HG03045 (cell line): ENCODE measurements around the gene ABCF1.
"Not testable (repeated sequence)": the region's sequence is repeated elsewhere in the genome, so short reads cannot be mapped to it uniquely, and the experiment has no call there.

ENCODE experiments used
- ATAC-seq: cut with Tn5 transposase; IDR thresholded peaks from one replicate; pipeline ENCODE4 v1.9.1; 2021; ENCODE audit warnings: mild to moderate bottlenecking, moderate library complexity; ENCODE audit not compliant: unreplicated experiment

ABCF1 gene

GRCh38 chr6:30556906-30557682, 14.1 kb upstream of the ABCF1 start, which contains the start of gene PRR3:
TSS of gene PRR3 (plus strand) at chr6:30557295. CDS start at chr6:30557345, 50 bp downstream.
- peak; percentile 54 for ATAC-seq

DNA sequence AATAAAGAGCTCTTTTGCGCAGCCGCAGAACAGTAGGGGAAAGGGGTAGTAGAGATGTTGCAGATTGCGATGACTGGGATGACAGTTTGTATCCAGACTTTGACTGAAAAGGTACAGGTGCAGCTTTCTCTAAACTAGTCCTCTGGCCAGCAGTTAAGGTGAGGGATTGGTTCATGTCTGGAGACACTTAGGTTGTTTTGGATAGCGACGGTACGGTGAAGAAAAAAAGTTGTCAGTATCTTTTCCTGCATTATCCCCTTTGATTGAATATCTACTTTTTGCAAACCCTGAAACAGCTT, 13.6 kb upstream of the ABCF1 start:
- no peak for ATAC-seq

DNA sequence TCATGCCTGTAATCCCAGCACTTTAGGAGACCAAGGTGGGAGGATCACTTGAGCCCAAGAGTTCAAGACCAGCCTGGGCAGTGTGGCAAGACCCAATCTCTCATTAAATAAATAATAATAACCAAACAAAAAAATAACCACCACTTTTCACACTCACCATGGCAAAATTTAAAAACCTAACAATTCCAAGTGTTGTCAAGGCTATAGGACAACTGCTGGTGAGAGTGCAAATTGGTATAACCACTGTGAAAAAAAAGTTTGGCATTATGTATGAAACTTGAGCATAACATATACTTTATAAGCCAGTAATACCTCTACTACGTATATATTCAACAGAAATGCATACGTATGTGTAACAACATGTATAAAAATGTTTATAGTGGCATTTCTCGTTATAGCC, 10.3 kb upstream of the ABCF1 start:
- ATAC-seq, result no peak

DNA sequence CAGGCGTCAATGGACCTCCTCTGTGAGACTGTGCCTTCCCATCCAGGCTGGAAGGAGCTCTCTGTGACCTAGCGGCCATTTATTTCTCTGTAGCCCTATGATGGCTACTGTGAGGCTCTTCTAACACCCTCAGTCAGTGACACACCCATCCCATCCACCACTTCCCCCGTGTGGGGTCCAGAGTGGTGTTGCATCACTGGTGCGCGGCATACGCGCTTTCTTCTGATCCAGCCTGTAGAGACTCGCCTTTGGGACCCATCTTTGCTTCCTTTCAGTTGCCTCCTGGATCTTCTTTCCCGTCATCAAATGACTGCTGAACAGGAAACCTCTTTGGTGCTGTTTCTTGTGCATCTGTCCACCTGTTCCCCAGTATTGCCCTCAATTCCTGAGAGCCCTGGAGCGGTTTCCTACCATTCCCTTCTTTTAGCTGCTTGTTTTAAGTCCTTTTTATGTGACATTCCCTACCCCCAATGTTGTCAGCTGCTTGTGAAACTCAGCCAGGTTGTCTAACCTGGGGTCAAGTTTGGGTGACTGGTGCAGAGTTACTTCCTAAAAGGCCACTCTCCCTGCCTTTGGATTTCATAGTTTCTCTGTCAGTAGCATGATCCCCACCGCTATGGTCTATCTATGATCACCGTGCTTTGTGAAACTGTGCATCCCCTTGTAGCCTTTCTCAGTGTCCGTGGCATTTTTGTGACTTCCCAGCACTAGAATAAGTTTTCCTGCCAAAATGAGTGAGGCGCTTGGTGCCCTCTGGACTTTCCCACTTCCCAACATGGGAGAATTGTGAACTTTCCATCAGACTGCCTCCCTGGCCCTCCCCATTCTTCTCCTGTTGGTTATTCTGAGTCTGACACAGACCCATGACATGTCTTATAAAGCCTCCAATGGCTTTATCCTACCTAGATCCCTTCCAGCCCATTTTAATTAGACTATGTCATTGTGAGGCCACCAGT, 8.5 kb upstream of the ABCF1 start:
- ATAC-seq, result no peak

- no peak for ATAC-seq
Observed at GRCh38 chr6:30564114-30564513, 7.1 kb upstream of the ABCF1 start.

DNA sequence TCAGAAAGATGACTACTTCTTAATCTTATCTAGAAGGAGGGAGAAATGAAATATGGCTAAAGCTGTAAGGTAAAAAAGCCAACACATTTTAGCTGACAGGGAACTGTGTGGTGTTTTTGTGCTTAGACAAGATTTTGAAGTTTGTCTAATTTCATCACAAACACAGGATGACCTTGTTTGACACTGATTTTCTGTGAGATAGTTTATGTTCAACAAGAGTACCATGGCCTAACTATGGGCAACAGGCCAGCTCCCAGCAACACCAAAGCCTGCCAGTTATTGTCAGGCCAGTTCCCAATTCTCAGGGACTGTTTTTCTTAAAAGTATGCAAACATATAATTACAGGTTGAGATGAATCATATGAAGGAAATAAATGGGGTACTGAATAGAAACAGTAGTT, 5.5 kb upstream of the ABCF1 start:
- no peak for ATAC-seq

DNA sequence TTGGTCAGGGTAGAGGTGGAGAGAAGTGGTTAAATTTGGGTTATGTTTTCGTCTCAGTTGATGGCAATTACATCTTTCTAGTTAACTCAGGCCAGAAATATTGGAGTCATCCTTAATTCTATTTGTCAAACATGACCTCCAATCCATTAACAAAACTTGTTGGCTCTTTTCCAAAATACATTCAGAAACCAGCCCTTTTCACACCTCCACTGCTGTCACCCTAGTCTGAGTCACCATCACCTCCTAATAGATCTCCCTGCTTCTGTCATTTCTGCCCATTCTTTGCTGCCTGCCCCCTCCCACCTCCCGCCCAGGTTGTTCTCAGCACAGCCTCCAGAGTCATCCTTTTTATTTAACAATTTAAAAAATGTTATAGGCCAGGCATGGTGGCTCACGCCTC, 3.0 kb upstream of the ABCF1 start:
- no peak for ATAC-seq

DNA sequence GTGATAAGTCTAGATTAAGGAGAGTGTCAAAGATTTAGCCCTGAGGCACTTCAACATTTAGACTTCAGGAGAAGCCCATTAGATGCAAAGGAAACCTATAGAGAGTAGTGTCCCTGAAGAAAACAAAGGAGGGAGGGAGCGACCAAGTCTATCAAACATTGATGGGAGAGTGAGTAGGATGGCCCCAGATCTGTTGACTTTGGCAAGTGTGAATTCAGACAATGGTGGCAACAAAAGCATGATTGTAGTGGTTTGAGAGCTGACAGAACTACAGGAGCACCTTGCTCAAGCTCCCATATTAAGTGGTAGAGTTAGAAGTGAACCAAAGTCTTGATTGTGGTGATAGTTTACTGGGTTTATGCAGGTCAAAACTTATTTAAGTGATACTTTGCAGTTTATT, 979 bp upstream of the ABCF1 start:
- no peak for ATAC-seq

- peak; percentile 28 for ATAC-seq
Observed at GRCh38 chr6:30570740-30571074, 535 bp upstream of the ABCF1 start.

DNA sequence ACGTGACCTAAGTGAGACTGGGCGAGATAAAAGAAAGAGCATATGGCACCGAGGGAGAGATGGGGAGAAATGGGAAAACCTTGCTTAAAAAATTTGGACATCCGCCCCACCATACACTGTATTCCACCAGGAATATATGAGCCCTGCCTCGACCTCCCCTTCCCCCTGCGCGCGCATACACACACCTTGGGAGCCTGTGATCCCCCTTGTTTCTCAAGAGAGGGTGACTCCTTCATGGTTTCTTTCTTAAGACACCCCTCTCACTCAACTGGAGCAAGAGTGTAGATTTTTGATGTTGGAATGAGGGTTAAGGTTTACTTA, 480 bp downstream of the ABCF1 start:
- no peak for ATAC-seq

DNA sequence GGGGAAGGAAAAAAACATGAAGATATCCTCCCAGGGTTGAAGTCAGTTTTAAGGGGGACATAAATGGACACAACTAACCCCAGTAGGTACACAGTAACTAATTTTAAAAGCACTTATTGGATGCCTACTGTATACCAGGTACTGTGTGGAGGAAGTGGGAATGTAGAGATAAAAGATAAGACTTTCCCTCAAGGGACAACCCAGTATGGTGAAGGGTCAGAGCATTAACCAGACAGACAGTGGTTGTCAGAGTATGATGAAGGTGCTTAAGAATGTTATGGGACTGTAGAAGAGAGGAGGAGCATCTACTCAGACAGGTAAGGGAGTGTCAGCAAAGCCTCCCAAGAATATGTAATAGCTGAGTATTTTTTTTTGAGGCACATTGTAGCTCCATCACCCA, 906 bp downstream of the ABCF1 start:
- no peak for ATAC-seq

GRCh38 chr6:30573113-30573512, 1.9 kb downstream of the ABCF1 start:
- ATAC-seq, result no peak

DNA sequence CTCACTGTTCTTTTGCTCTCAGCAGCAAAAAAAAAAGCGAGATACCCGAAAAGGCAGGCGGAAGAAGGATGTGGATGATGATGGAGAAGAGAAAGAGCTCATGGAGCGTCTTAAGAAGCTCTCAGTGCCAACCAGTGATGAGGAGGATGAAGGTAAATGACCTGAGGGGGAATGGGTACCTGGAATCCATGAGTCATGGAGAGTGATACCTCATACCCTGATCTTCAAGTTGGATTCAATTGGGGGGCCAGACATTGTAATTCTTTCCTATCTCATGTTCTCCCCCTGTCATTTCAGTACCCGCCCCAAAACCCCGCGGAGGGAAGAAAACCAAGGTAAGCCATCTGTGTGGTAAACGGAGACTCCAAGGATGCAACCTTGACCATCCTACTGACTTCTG, 6.8 kb downstream of the ABCF1 start:
- ATAC-seq, result no peak

DNA sequence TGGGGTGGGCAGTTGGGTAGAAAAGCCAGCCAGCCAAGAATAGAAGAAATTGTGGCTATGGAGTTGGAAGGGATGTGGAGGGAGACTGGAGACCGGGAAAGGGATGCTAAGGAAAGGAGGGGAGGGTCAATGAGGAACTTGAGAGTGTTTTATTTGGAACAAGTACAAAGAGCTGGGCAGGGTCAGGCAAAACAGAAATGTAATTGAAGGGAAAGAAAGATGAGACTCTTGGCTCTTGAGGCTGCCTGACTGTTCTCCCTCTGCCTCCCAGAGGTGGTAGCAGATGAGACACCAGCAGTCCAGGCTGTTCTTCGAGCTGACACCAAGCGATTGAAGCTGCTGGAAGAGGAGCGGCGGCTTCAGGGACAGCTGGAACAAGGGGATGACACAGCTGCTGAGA, 12.7 kb downstream of the ABCF1 start:
- ATAC-seq, result no peak

DNA sequence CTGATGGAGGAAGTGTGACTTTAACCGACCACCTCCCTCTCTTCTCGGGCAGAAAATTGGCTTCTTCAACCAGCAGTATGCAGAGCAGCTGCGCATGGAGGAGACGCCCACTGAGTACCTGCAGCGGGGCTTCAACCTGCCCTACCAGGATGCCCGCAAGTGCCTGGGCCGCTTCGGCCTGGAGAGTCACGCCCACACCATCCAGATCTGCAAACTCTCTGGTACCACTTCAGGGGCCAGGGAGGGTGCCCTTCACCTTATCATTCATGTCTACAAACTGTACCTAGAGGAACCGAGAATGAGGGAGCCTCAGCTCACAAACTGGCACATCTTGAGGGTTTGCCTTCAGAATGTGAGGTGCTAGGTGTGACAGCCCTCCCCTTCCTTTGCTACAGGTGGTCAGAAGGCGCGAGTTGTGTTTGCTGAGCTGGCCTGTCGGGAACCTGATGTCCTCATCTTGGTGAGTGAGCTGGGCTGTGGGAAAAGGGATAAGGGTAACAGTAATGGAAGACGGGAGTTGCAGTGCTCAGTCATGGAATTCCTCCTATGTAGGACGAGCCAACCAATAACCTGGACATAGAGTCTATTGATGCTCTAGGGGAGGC, 18.6 kb downstream of the ABCF1 start:
- no peak for ATAC-seq

DNA sequence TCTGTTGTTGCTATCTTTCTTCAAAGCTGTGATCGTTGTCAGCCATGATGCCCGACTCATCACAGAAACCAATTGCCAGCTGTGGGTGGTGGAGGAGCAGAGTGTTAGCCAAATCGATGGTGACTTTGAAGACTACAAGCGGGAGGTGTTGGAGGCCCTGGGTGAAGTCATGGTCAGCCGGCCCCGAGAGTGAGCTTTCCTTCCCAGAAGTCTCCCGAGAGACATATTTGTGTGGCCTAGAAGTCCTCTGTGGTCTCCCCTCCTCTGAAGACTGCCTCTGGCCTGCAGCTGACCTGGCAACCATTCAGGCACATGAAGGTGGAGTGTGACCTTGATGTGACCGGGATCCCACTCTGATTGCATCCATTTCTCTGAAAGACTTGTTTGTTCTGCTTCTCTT, 19.3 kb downstream of the ABCF1 start:
- no peak for ATAC-seq

GRCh38 chr6:30591008-30591407, 19.8 kb downstream of the ABCF1 start:
- no peak for ATAC-seq

- no peak for ATAC-seq
Observed at GRCh38 chr6:30592287-30592686, 21.0 kb downstream of the ABCF1 start.

DNA sequence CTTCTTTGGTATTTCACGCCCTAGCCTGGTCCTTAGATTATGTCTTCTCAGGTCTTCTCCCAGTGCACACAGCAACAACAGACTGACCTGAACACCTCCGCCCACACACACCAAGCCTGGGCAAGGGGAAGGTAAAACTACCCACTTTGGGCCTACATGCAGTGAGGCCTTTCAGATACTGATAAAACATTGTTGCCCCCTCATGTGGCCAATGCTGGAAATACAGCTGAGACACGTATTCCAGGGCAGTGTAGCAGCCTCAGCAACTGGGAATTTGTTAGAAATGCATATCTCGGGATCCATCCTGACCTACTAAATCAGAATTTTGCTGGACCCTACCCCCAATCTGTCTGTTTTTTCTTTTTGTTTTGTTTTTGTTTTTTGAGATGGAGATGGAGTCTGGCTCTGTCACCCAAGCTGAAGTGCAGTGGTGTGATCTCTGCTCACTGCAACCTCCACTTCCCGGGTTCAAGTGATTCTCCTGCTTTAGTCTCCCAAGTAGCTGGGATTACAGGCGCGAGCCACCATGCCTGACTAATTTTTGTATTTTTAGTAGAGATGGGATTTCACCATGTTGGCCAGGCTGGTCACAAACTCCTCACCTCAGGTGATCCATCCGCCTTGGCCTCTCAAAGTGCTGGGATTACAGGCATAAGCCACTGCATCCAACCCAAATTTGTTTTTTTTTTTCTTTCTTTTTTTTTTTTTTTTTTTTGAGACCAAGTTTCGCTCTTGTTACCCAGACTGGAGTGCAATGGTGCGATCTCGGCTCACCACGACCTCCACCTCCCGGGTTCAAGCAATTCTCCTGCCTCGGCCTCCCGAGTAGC, 26.3 kb downstream of the ABCF1 start:
- ATAC-seq, result not testable (repeated sequence)

- no peak for ATAC-seq
Observed at GRCh38 chr6:30598912-30599624, 27.8 kb downstream of the ABCF1 start.
